ENCODE measurements around the gene JARID2. TPM values are rescaled to one million over a fixed set of nuclear protein-coding genes. Genes with fewer than 3 reads are reported as not detected.

Gene JARID2
- total RNA-seq, 2 donors from 2014 or later = 3.6 to 4.6 TPM

- Histone ChIP-seq H3K9me3 (no peaks in the 10 kb centered on the region), H3K4me3 (no peak overlapping the region), H3K27ac (no peak overlapping the region), H3K4me1 (peaks cover 6% of the 10 kb centered on the region), H3K36me3 (replicated peaks in 1 of 2; ENCODE audit: insufficient read depth in 1 of 2, low read depth in 2 of 2) (no peaks in the 10 kb centered on the region), H3K27me3 (no peaks in the 10 kb centered on the region)
- intact Hi-C loops (cut with DNase I) = no loop called here
- DNase-seq (no peak), ATAC-seq (no peak)
- TF ChIP-seq CTCF (IDR thresholded peaks at IDR 0.05) = no peak
- TF ChIP-seq POLR2A (IDR thresholded peaks at IDR 0.05) = no peak
- 72 to 82% methylated on average over 2 of the region's 2 CpGs for WGBS, 2 donors
These were observed 3.4 kb upstream of the JARID2 start for GRCh38 chr6:15242503-15242902.

GRCh38 chr6:15242937-15243614 is 2.8 kb upstream of the JARID2 start:
- WGBS, 2 donors = 94 to 95% methylated on average over 1 of the region's 1 CpG
- no peaks in the 10 kb centered on the region for H3K27me3 ChIP-seq
- DNase-seq = no peak
- H3K4me3 ChIP-seq = no peak overlapping the region
- no peak overlapping the region for H3K27ac ChIP-seq
- H3K9me3 ChIP-seq = no peaks in the 10 kb centered on the region
- no peaks in the 10 kb centered on the region for H3K36me3 ChIP-seq (replicated peaks in 1 of 2; ENCODE audit: insufficient read depth in 1 of 2, low read depth in 2 of 2)
- no peak for ATAC-seq
- TF ChIP-seq CTCF (IDR thresholded peaks at IDR 0.05) = no peak
- intact Hi-C loops (cut with DNase I) = no loop called here
- peaks cover 6% of the 10 kb centered on the region for H3K4me1 ChIP-seq

- H3K36me3 ChIP-seq (replicated peaks in 1 of 2; ENCODE audit: insufficient read depth in 1 of 2, low read depth in 2 of 2) = no peaks in the 10 kb centered on the region
- peaks cover 8% of the 10 kb centered on the region for H3K4me1 ChIP-seq
- TF ChIP-seq POLR2A (IDR thresholded peaks at IDR 0.05) = no peak
- no peak for TF ChIP-seq CTCF (IDR thresholded peaks at IDR 0.05)
- H3K9me3 ChIP-seq = no peaks in the 10 kb centered on the region
- no peaks in the 10 kb centered on the region for H3K27me3 ChIP-seq
- intact Hi-C loops (cut with DNase I) = no loop called here
- ATAC-seq (no peak), DNase-seq (peak in 2 of 4 donors; percentile 13 to 21)
- 76 to 91% methylated on average over 27 of the region's 27 CpGs for WGBS, 2 donors
- peak overlapping the region in 3 of 4 donors; percentile 88 to 96 (median 95) for H3K27ac ChIP-seq
- H3K4me3 ChIP-seq = peak overlapping the region in 1 of 2 donors; percentile 25
These were observed 1.8 kb upstream of the JARID2 start for GRCh38 chr6:15243910-15244619.

- no peaks in the 10 kb centered on the region for H3K27me3 ChIP-seq
- H3K27ac ChIP-seq = peak overlapping the region; percentile 71 to 96 (median 92)
- H3K4me3 ChIP-seq = peak overlapping the region; percentile 49 to 95
- H3K9me3 ChIP-seq = no peaks in the 10 kb centered on the region
- WGBS, 2 donors = 1 to 4% methylated on average over 14 to 60 of the region's 92 CpGs
- intact Hi-C loops (cut with DNase I) = no loop called here
- ATAC-seq (peak; percentile 39), DNase-seq (peak; percentile 80 to 87 (median 84))
- TF ChIP-seq POLR2A (IDR thresholded peaks at IDR 0.05) (peak in 2 of 3 donors; percentile 59 to 66), CTCF (IDR thresholded peaks at IDR 0.05) (no peak)
- H3K4me1 ChIP-seq = peaks cover 16% of the 10 kb centered on the region
- no peaks in the 10 kb centered on the region for H3K36me3 ChIP-seq (replicated peaks in 1 of 2; ENCODE audit: insufficient read depth in 1 of 2, low read depth in 2 of 2)
These were observed 1.1 kb upstream of the JARID2 start for GRCh38 chr6:15244620-15245360.
